GM19452 (cell line): ENCODE data around the gene SVEP1.

Experiments
- ATAC-seq: cut with Tn5 transposase; IDR thresholded peaks from one replicate; pipeline ENCODE4 v1.9.1; 2021; ENCODE audit not compliant: unreplicated experiment

Gene SVEP1

DNA sequence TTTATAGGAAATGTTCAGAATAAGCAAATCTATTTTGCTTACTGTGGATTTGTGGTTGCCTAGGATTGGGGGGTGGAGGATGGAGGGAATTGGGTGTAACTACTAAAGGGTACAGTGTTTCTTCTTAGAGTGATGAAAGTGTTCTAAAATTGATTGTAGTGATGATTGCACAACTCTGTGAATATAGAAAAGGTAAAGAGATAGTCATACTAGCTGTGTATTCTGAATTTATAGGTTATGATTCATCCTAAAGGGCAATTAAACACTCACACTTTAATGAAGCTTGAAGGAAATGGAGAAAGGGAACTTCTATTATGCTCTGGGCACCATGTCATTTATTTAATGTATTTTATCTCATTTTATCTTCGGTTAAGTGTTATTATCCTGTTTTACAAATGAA is 251.8 kb downstream of the SVEP1 start:
- ATAC-seq, result no peak

DNA sequence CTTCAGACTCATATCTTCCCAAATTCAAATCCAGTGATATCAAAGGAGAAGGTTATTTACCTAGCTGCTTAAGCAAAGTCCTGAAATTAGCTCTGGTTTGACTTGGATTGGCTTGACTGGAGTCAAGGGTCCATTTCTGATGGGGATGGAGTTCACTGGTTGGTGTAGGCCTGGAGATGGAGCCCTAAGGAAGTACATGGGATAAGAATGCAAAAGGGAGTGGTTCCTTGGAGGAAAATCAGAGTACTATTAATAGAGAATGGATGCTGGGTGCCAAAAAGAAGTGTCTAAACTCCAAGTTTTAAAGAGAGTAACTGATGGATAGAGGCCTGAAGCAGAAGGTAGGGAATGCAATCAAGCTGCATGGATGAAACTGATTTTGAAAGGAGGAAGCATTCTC is 255.7 kb downstream of the SVEP1 start:
- ATAC-seq, result no peak

GRCh38 chr9:110320651-110321445 is 258.7 kb downstream of the SVEP1 start:
- ATAC-seq, result no peak

DNA sequence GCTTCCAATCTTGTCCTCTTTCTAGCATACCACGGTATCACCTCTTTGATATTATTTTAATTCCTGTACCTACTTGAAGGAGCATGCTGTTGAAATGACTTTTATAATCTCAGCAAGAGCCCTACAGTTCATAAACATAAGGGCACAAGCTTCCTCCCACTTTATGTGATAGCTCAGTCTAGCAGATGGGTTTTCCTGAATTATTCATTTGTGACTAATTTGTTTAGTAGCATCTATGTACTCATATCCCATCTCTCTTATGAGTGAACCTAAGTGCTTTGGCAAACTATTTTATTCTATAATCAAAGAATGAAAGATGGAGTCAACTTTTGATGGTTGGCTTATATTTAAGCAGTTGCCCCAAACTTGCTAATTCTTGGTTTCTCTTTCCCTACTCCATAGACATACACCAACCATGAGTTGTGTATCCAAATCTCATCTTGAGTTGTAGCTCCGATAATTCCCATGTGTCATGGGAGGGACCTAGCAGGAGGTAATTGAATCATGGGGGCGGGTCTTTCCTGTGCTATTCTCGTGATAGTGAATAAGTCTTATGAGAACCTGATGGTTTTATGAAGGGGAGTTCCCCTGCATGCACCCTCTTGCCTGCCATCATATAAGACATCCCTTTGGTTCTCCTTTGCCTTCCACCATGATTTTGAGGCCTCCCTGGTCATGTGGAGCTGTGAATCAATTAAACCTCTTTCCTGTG is 259.6 kb downstream of the SVEP1 start:
- ATAC-seq, result no peak

GRCh38 chr9:110317911-110318310 is 261.6 kb downstream of the SVEP1 start:
- ATAC-seq, result no peak

- ATAC-seq, result peak; percentile 96
Measured at GRCh38 chr9:110316261-110317075, 263.1 kb downstream of the SVEP1 start.
